ENCODE measurements around the gene RPS15.

RPS15 gene

GRCh38 chr19:1466018-1466460, 27.8 kb downstream of the RPS15 start:
- H2BK5ac ChIP-seq (ENCODE audit: low read depth, low read length, poor library complexity), result no peak overlapping the region
- peaks cover 62% of the 10 kb centered on the region for H3K27me3 ChIP-seq (ENCODE audit: insufficient read depth, low read length)
- no peak overlapping the region for H3K9ac ChIP-seq (ENCODE audit: low read length)
- no peaks in the 10 kb centered on the region for H3K79me2 ChIP-seq (ENCODE audit: control insufficient read depth, insufficient read depth, low read length, poor library complexity)
- no peak overlapping the region for H4K12ac ChIP-seq (ENCODE audit: low read depth, low read length)
- peaks cover 5 to 17% of the 10 kb centered on the region in 2 experiments for H3K4me1 ChIP-seq (ENCODE audit: control insufficient read depth in 1 of 2, insufficient read depth in 2 of 2, low read length in 2 of 2)
- no peak overlapping the region for H2BK120ac ChIP-seq (ENCODE audit: insufficient read depth, low read length, poor library complexity)
- no peak for DNase-seq
- no peak overlapping the region for H3K4me2 ChIP-seq (ENCODE audit: low read length)
- H3K18ac ChIP-seq (ENCODE audit: low read length), result no peak overlapping the region
- H3K14ac ChIP-seq (ENCODE audit: low read length), result no peak overlapping the region
- H3K27ac ChIP-seq (ENCODE audit: low read depth, low read length), result no peak overlapping the region
- H3K4me3 ChIP-seq (ENCODE audit: low read depth, low read length), result no peak overlapping the region
- H2AFZ ChIP-seq (ENCODE audit: insufficient read depth, low read length, poor library complexity), result no peak overlapping the region
- H3K36me3 ChIP-seq (ENCODE audit: control insufficient read depth in 1 of 2, insufficient read depth in 2 of 2, low read length in 2 of 2), result no peaks in the 10 kb centered on the region
- no peak overlapping the region for H4K91ac ChIP-seq (ENCODE audit: low read depth, low read length)
- no peak overlapping the region for H3K4ac ChIP-seq (ENCODE audit: low read depth, low read length)
- H2AK5ac ChIP-seq (ENCODE audit: low read length), result no peak overlapping the region
- no peaks in the 10 kb centered on the region for H3K79me1 ChIP-seq (ENCODE audit: low read length)
- no peak overlapping the region for H4K8ac ChIP-seq (ENCODE audit: low read depth, low read length)
- no CpG with 5 or more reads among the region's 41 CpGs for WGBS (ENCODE audit: extremely low coverage, insufficient coverage, insufficient read length)
- H2BK12ac ChIP-seq (ENCODE audit: low read length), result no peak overlapping the region
- H3K23ac ChIP-seq (ENCODE audit: low read length), result no peak overlapping the region
- peaks cover 27% of the 10 kb centered on the region for H3K9me3 ChIP-seq (ENCODE audit: insufficient read depth, low read depth, low read length)

- WGBS (ENCODE audit: extremely low coverage, insufficient coverage, insufficient read length), result no CpG with 5 or more reads among the region's 70 CpGs
- no peak overlapping the region for H3K4me3 ChIP-seq (ENCODE audit: low read depth, low read length)
Measured at GRCh38 chr19:1466461-1467214, 28.4 kb downstream of the RPS15 start.

GRCh38 chr19:1467215-1467489, 29.0 kb downstream of the RPS15 start:
- H3K27me3 ChIP-seq (ENCODE audit: insufficient read depth, low read length), result peaks cover 73% of the 10 kb centered on the region
- no peak overlapping the region for H3K4me2 ChIP-seq (ENCODE audit: low read length)
- H4K91ac ChIP-seq (ENCODE audit: low read depth, low read length), result no peak overlapping the region
- H3K18ac ChIP-seq (ENCODE audit: low read length), result no peak overlapping the region
- H3K14ac ChIP-seq (ENCODE audit: low read length), result no peak overlapping the region
- H3K9ac ChIP-seq (ENCODE audit: low read length), result no peak overlapping the region
- WGBS (ENCODE audit: extremely low coverage, insufficient coverage, insufficient read length), result no CpG with 5 or more reads among the region's 36 CpGs
- H3K36me3 ChIP-seq (ENCODE audit: control insufficient read depth in 1 of 2, insufficient read depth in 2 of 2, low read length in 2 of 2), result no peaks in the 10 kb centered on the region
- H4K12ac ChIP-seq (ENCODE audit: low read depth, low read length), result no peak overlapping the region
- no peak overlapping the region for H3K27ac ChIP-seq (ENCODE audit: low read depth, low read length)
- no peak overlapping the region for H4K8ac ChIP-seq (ENCODE audit: low read depth, low read length)
- H3K79me2 ChIP-seq (ENCODE audit: control insufficient read depth, insufficient read depth, low read length, poor library complexity), result no peaks in the 10 kb centered on the region
- no peak for DNase-seq
- H3K4me3 ChIP-seq (ENCODE audit: low read depth, low read length), result no peak overlapping the region
- no peak overlapping the region for H2AFZ ChIP-seq (ENCODE audit: insufficient read depth, low read length, poor library complexity)
- H3K23ac ChIP-seq (ENCODE audit: low read length), result no peak overlapping the region
- H3K79me1 ChIP-seq (ENCODE audit: low read length), result no peaks in the 10 kb centered on the region
- H2BK5ac ChIP-seq (ENCODE audit: low read depth, low read length, poor library complexity), result no peak overlapping the region
- peaks cover 5 to 19% of the 10 kb centered on the region in 2 experiments for H3K4me1 ChIP-seq (ENCODE audit: control insufficient read depth in 1 of 2, insufficient read depth in 2 of 2, low read length in 2 of 2)
- H2BK120ac ChIP-seq (ENCODE audit: insufficient read depth, low read length, poor library complexity), result no peak overlapping the region
- peaks cover 30% of the 10 kb centered on the region for H3K9me3 ChIP-seq (ENCODE audit: insufficient read depth, low read depth, low read length)
- no peak overlapping the region for H2AK5ac ChIP-seq (ENCODE audit: low read length)
- H2BK12ac ChIP-seq (ENCODE audit: low read length), result no peak overlapping the region
- H3K4ac ChIP-seq (ENCODE audit: low read depth, low read length), result no peak overlapping the region

More at GRCh38 chr19:1466461-1467214, 28.4 kb downstream of the RPS15 start:
- Histone ChIP-seq H2BK5ac (ENCODE audit: low read depth, low read length, poor library complexity) (no peak overlapping the region), H3K4me2 (ENCODE audit: low read length) (peak overlapping the region; percentile 25), H3K27ac (ENCODE audit: low read depth, low read length) (no peak overlapping the region), H3K9ac (ENCODE audit: low read length) (no peak overlapping the region), H3K4ac (ENCODE audit: low read depth, low read length) (no peak overlapping the region), H3K79me2 (ENCODE audit: control insufficient read depth, insufficient read depth, low read length, poor library complexity) (no peaks in the 10 kb centered on the region), H3K27me3 (ENCODE audit: insufficient read depth, low read length) (peaks cover 68% of the 10 kb centered on the region), H4K12ac (ENCODE audit: low read depth, low read length) (no peak overlapping the region), H2AK5ac (ENCODE audit: low read length) (no peak overlapping the region), H3K23ac (ENCODE audit: low read length) (no peak overlapping the region), H3K18ac (ENCODE audit: low read length) (no peak overlapping the region), H3K9me3 (ENCODE audit: insufficient read depth, low read depth, low read length) (peaks cover 30% of the 10 kb centered on the region), H4K91ac (ENCODE audit: low read depth, low read length) (no peak overlapping the region), H3K79me1 (ENCODE audit: low read length) (no peaks in the 10 kb centered on the region), H3K14ac (ENCODE audit: low read length) (no peak overlapping the region), H4K8ac (ENCODE audit: low read depth, low read length) (no peak overlapping the region), H3K36me3 (ENCODE audit: control insufficient read depth in 1 of 2, insufficient read depth in 2 of 2, low read length in 2 of 2) (no peaks in the 10 kb centered on the region), H2BK120ac (ENCODE audit: insufficient read depth, low read length, poor library complexity) (no peak overlapping the region), H3K4me1 (ENCODE audit: control insufficient read depth in 1 of 2, insufficient read depth in 2 of 2, low read length in 2 of 2) (peaks cover 5 to 19% of the 10 kb centered on the region in 2 experiments), H2BK12ac (ENCODE audit: low read length) (no peak overlapping the region), H2AFZ (ENCODE audit: insufficient read depth, low read length, poor library complexity) (no peak overlapping the region)
- no peak for DNase-seq

GRCh38 chr19:1467490-1468273, 29.5 kb downstream of the RPS15 start:
- Histone ChIP-seq H2AK5ac (ENCODE audit: low read length) (no peak overlapping the region), H3K79me1 (ENCODE audit: low read length) (no peaks in the 10 kb centered on the region)

More at GRCh38 chr19:1467490-1468273, 29.5 kb downstream of the RPS15 start:
- Histone ChIP-seq H4K8ac (ENCODE audit: low read depth, low read length) (no peak overlapping the region), H3K4me2 (ENCODE audit: low read length) (no peak overlapping the region), H3K9ac (ENCODE audit: low read length) (no peak overlapping the region), H4K12ac (ENCODE audit: low read depth, low read length) (no peak overlapping the region), H2BK5ac (ENCODE audit: low read depth, low read length, poor library complexity) (no peak overlapping the region), H3K27ac (ENCODE audit: low read depth, low read length) (no peak overlapping the region), H3K4me1 (ENCODE audit: control insufficient read depth in 1 of 2, insufficient read depth in 2 of 2, low read length in 2 of 2) (peaks cover 5 to 19% of the 10 kb centered on the region in 2 experiments), H3K23ac (ENCODE audit: low read length) (no peak overlapping the region), H3K4ac (ENCODE audit: low read depth, low read length) (no peak overlapping the region), H2AFZ (ENCODE audit: insufficient read depth, low read length, poor library complexity) (no peak overlapping the region), H3K18ac (ENCODE audit: low read length) (no peak overlapping the region), H3K27me3 (ENCODE audit: insufficient read depth, low read length) (peaks cover 74% of the 10 kb centered on the region), H2BK120ac (ENCODE audit: insufficient read depth, low read length, poor library complexity) (no peak overlapping the region), H3K14ac (ENCODE audit: low read length) (no peak overlapping the region), H3K79me2 (ENCODE audit: control insufficient read depth, insufficient read depth, low read length, poor library complexity) (no peaks in the 10 kb centered on the region), H3K9me3 (ENCODE audit: insufficient read depth, low read depth, low read length) (peaks cover 30% of the 10 kb centered on the region), H3K4me3 (ENCODE audit: low read depth, low read length) (no peak overlapping the region), H3K36me3 (ENCODE audit: control insufficient read depth in 1 of 2, insufficient read depth in 2 of 2, low read length in 2 of 2) (no peaks in the 10 kb centered on the region), H2BK12ac (ENCODE audit: low read length) (no peak overlapping the region), H4K91ac (ENCODE audit: low read depth, low read length) (no peak overlapping the region)
- DNase-seq, result no peak
- no CpG with 5 or more reads among the region's 92 CpGs for WGBS (ENCODE audit: extremely low coverage, insufficient coverage, insufficient read length)

All from trophoblast cell (in vitro differentiated cells and primary cell).